Measurements from ENCODE around the gene IGFLR1. TPM values are rescaled to one million over a fixed set of nuclear protein-coding genes. Genes with fewer than 3 reads are reported as not detected.

The IGFLR1 gene
- total and polyA plus RNA-seq, 2 of the 4 experiments (the other 2 are of a cell fraction), result 0.72 to 2.7 TPM

DNA sequence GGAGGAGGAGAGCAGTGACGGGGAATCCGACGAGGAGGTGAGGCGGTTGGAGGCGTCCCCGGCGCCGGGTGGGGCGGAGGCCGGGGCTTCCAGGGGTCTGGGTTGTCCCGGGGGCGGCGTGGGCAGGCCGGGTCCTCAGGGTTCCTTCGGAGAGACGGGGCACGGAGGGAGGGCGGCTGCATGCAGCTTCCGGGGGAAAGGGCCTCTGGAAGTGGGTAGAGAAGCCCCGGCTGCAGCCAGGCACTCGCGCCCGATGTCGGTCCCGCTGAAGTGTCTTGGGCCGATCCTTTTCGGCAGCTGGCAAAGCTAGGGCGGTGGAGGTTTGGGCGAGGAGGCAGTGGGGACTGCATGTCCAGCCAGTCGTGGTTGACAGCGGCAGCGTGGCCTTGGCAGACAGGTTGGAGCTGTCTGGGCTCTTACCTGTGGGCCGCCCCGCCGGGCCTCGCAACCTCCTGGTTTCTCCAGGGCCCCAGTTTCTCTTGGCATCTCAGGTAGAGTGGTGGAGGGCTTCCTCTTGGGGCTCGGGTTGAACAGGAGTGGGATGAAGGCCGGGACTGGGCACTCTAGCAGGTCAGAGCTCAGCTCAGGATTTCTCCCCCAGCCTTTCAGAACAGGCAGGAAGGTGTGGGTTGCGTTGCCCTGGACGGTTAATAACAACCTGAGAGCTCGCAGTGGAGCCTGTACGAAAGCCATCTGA is 23.8 kb downstream of the IGFLR1 start:
- peaks cover 24% of the 10 kb centered on the region for H4K20me1 ChIP-seq (ENCODE audit: insufficient read depth, low read length)
- H3K4me2 ChIP-seq (ENCODE audit: low read depth, low read length), result peak overlapping the region; percentile 91
- dilution Hi-C loops (cut with HindIII; ENCODE audit: low sequenced_read_pairs, unreplicated experiment), result no loop called here
- no peaks in the 10 kb centered on the region; the same call in 1 of the 2 replicates for H3K9me1 ChIP-seq (ENCODE audit: insufficient read depth, low read length)
- BruUV-seq (replicated peaks), result no TSS peak
- H2BK120ac ChIP-seq (ENCODE audit: low read depth, low read length), result no peak overlapping the region
- H3K4me1 ChIP-seq (ENCODE audit: control insufficient read depth, insufficient read depth, low read length), result peaks cover 14% of the 10 kb centered on the region
- H3K4me3 ChIP-seq (ENCODE audit: insufficient read depth, low read depth, low read length), result peak overlapping the region; percentile 97
- H3K23ac ChIP-seq (ENCODE audit: low read depth, low read length), result peak overlapping the region; percentile 95
- peak overlapping the region; percentile 90 for H3K4ac ChIP-seq (ENCODE audit: low read depth, low read length)
- in situ Hi-C loops (cut with MboI; ENCODE audit: low sequenced_read_pairs), result loop anchor here (5.0 kb wide), 1 partner anchor 171 kb away; the partner anchor contains the start of gene TMEM147
- H4K8ac ChIP-seq (ENCODE audit: low read depth in 2 of 2, low read length in 2 of 2), result no peak overlapping the region
- intact Hi-C loops (cut with micrococcal nuclease), result no loop called here
- no peaks in the 10 kb centered on the region for H3K9me3 ChIP-seq (ENCODE audit: control insufficient read depth, insufficient read depth, low read length)
- ChIA-PET CTCF (interaction anchor here (0.9 kb wide), 1 partner anchor 13 kb away, joined by 3 read pairs; no protein-coding TSS in a partner anchor), POLR2A (ENCODE audit: unreplicated experiment) (no interaction called here)
- H2BK5ac ChIP-seq (ENCODE audit: low read depth, low read length, poor library complexity, severe bottlenecking), result peak overlapping the region; percentile 71
- no peak overlapping the region for H3K18ac ChIP-seq (ENCODE audit: low read depth, low read length)
- H3K9ac ChIP-seq (ENCODE audit: low read depth, low read length), result peak overlapping the region; percentile 94
- TF ChIP-seq MXI1 (IDR thresholded peaks at IDR 0.05; ENCODE audit: borderline replicate concordance, low read depth, low read length) (peak; percentile 67; the same call in 1 of the 2 replicates), NFE2L2 (IDR thresholded peaks at IDR 0.05; ENCODE audit: low read depth, low read length) (no peak)
- H2BK20ac ChIP-seq (ENCODE audit: low read depth, low read length), result no peak overlapping the region
- peaks cover 10 to 51% of the 10 kb centered on the region in 2 experiments; a peak in 3 of 4 replicates for H3K79me1 ChIP-seq (ENCODE audit: low read depth in 1 of 2, low read length in 2 of 2)
- H3K14ac ChIP-seq (replicated peaks; ENCODE audit: low read depth, low read length), result peak overlapping the region; percentile 96
- 0 out of 2 replicates have a peak overlapping the region, but pooled peaks have one; percentile 35 for H3K56ac ChIP-seq (ENCODE audit: extremely low read depth, insufficient read depth, low read length)
- peak overlapping the region; percentile 91 for H2AK5ac ChIP-seq (ENCODE audit: low read depth, low read length)
- H2BK15ac ChIP-seq (ENCODE audit: low read depth, low read length), result no peak overlapping the region
- H3K27me3 ChIP-seq (ENCODE audit: control insufficient read depth, insufficient read depth, low read length), result no peaks in the 10 kb centered on the region
- peaks cover 27% of the 10 kb centered on the region for H3K36me3 ChIP-seq (ENCODE audit: control insufficient read depth, insufficient read depth, low read length)
- H2AK9ac ChIP-seq (replicated peaks; ENCODE audit: low read depth, low read length, poor library complexity), result peak overlapping the region; percentile 98
- H4K91ac ChIP-seq (ENCODE audit: insufficient read depth, low read depth, low read length), result no peak overlapping the region; the same call in 1 of the 2 replicates
- no peak for DNase-seq
- H4K5ac ChIP-seq (ENCODE audit: low read depth, low read length), result peak overlapping the region; percentile 37; the same call in 1 of the 2 replicates
- ATAC-seq (ENCODE audit: low read depth), result peak; percentile 1; the same call in 1 of the 2 replicates
- peak overlapping the region; percentile 89 for H3K27ac ChIP-seq (ENCODE audit: insufficient read depth, low read length)
- peak overlapping the region; percentile 83 for H2AFZ ChIP-seq (replicated peaks; ENCODE audit: low read length, poor library complexity)
- 3% methylated on average over 7 of the region's 42 CpGs; no CpG with 5 or more reads in 1 of the 2 experiments for WGBS, 2 experiments (ENCODE audit: extremely low coverage in 2 of 2, insufficient read length in 1 of 2)
